ENCODE measurements around the gene KLHL13. TPM values are rescaled to one million over a fixed set of nuclear protein-coding genes. Genes with fewer than 3 reads are reported as not detected.
A peak's percentile ranks its signal among the peaks of the same experiment; 100 is the strongest.
"Not testable (repeated sequence)": the region's sequence is repeated elsewhere in the genome, so short reads cannot be mapped to it uniquely, and the experiment has no call there.

Gene KLHL13
- total RNA-seq, 1 experiment from 2014 or later, result 3.7 TPM

- in situ Hi-C loops (cut with HindIII; ENCODE audit: low pct_unique_long_range_greater_than_20kb, low sequenced_read_pairs), result no loop called here
- no peak for DNase-seq (ENCODE audit: low read depth, low spot score)
Observed at GRCh38 chrX:118022753-118023152, 93.9 kb downstream of the KLHL13 start.

DNA sequence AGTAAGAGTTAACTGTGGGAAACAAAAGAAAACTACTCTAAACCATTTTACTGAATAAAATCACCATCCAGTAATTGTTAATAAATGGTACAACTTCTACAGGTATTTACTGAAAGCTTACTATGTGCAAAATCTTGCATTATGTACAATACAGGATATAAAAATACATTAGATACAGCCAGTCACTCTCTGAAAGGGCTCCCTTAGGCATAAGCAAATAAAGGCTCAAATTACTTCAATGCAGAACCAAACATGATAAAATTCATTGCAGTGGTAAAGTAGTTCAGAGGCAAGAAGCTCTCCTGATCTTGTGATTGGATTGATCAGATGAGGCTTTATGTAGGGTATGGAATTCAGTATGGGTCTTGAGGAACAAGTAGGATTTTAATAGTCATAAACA is 100.2 kb downstream of the KLHL13 start:
- in situ Hi-C loops (cut with HindIII; ENCODE audit: low pct_unique_long_range_greater_than_20kb, low sequenced_read_pairs), result no loop called here
- DNase-seq (ENCODE audit: low read depth, low spot score), result no peak

DNA sequence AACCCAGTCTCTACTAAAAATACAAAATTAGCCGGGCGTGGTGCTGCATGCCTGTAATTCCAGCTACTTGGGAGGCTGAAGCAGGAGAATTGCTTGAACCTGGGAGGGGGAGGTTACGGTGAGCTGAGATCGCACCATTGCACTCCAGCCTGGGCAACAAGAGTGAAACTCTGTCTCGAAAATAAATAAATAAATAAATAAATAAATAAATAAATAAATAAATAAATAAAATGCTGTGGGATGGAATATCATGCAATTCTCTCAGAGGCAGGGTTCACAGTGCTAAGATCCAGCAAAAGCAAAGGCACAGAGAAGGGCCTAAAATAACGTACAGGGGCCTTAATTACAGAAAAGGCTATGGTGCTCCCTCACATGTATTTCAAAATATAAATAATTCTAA is 114.2 kb downstream of the KLHL13 start:
- in situ Hi-C loops (cut with HindIII; ENCODE audit: low pct_unique_long_range_greater_than_20kb, low sequenced_read_pairs); DNase-seq (ENCODE audit: low read depth, low spot score): not testable (repeated sequence)

GRCh38 chrX:118000518-118000917 is 116.1 kb downstream of the KLHL13 start:
- in situ Hi-C loops (cut with HindIII; ENCODE audit: low pct_unique_long_range_greater_than_20kb, low sequenced_read_pairs), result no loop called here
- no peak for DNase-seq (ENCODE audit: low read depth, low spot score)

GRCh38 chrX:117998171-117998570 is 118.4 kb downstream of the KLHL13 start:
- in situ Hi-C loops (cut with HindIII; ENCODE audit: low pct_unique_long_range_greater_than_20kb, low sequenced_read_pairs), result no loop called here
- DNase-seq (ENCODE audit: low read depth, low spot score), result no peak

- in situ Hi-C loops (cut with HindIII; ENCODE audit: low pct_unique_long_range_greater_than_20kb, low sequenced_read_pairs), result no loop called here
- peak; percentile 31 for DNase-seq (ENCODE audit: low read depth, low spot score)
Observed at GRCh38 chrX:117996918-117997480, 119.6 kb downstream of the KLHL13 start.

GRCh38 chrX:117996408-117996807 is 120.2 kb downstream of the KLHL13 start:
- DNase-seq (ENCODE audit: low read depth, low spot score), result no peak
- in situ Hi-C loops (cut with HindIII; ENCODE audit: low pct_unique_long_range_greater_than_20kb, low sequenced_read_pairs), result no loop called here

DNA sequence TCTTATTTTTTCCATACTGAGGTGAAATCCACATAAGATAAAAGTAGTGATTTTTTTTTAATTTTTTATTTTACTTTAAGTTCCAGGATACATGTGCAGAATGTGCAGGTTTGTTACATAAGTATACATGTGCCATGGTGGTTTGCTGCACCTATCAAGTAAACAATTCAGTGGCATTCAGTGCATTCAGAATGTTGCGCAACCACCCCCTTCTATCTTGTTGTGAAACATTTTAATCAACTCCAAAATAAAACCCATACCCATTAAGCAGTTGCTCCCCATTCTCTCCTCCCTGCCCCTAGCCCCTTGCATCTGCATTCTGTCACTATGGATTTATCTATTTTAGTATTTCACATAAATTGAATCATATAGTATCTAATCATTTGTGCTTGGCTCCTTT is 121.2 kb downstream of the KLHL13 start:
- in situ Hi-C loops (cut with HindIII; ENCODE audit: low pct_unique_long_range_greater_than_20kb, low sequenced_read_pairs), result no loop called here

GRCh38 chrX:117992192-117992723 is 124.4 kb downstream of the KLHL13 start:
- no peak for DNase-seq (ENCODE audit: low read depth, low spot score)

More for the DNA sequence above, 121.2 kb downstream of the KLHL13 start:
- DNase-seq (ENCODE audit: low read depth, low spot score), result no peak

DNA sequence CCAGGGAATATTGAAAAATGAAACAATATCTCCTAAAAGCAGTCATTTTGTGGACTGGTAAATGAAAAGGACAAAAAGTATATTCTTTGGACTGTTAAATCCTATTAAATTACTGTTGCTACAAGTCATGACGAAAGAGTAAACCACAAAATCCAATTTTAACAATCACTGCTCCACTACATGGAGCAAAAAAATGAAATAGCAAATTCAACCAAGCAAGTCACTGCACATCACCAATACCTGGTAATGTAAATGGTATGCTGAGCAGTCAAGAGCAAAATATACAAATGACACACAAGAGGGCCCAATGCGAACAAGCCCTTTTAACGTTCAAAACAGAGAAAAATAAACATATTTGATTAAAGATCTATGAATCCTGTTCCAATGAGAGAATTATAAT is 126.2 kb downstream of the KLHL13 start:
- DNase-seq (ENCODE audit: low read depth, low spot score), result no peak
- in situ Hi-C loops (cut with HindIII; ENCODE audit: low pct_unique_long_range_greater_than_20kb, low sequenced_read_pairs), result no loop called here

More at GRCh38 chrX:117992192-117992723, 124.4 kb downstream of the KLHL13 start:
- in situ Hi-C loops (cut with HindIII; ENCODE audit: low pct_unique_long_range_greater_than_20kb, low sequenced_read_pairs), result no loop called here

GRCh38 chrX:117989512-117989911 is 127.1 kb downstream of the KLHL13 start:
- in situ Hi-C loops (cut with HindIII; ENCODE audit: low pct_unique_long_range_greater_than_20kb, low sequenced_read_pairs), result no loop called here
- no peak for DNase-seq (ENCODE audit: low read depth, low spot score)

DNA sequence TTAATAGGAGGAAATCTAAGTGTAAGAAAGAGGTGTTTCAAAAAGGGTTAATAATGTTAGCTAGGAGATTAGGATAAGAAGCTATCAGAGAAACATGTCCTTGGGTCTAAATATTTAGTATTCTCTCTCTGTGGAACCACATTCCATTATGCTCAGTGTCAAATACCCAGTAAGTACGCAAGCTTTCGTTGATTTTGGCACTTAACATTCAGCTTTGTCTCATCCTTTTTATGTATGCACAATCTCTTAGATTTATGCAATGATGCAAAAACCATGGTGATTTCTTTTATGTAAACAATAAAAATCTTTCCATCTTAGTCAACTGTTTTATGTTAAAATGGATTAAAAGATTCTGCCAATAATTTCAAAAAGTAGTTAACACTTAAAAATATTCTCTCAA is 129.2 kb downstream of the KLHL13 start:
- in situ Hi-C loops (cut with HindIII; ENCODE audit: low pct_unique_long_range_greater_than_20kb, low sequenced_read_pairs), result no loop called here
- no peak for DNase-seq (ENCODE audit: low read depth, low spot score)

GRCh38 chrX:117985241-117985640 is 131.4 kb downstream of the KLHL13 start:
- in situ Hi-C loops (cut with HindIII; ENCODE audit: low pct_unique_long_range_greater_than_20kb, low sequenced_read_pairs), result no loop called here

GRCh38 chrX:117982694-117983392 is 133.8 kb downstream of the KLHL13 start:
- in situ Hi-C loops (cut with HindIII; ENCODE audit: low pct_unique_long_range_greater_than_20kb, low sequenced_read_pairs), result no loop called here
- DNase-seq (ENCODE audit: low read depth, low spot score), result no peak

More at GRCh38 chrX:117985241-117985640, 131.4 kb downstream of the KLHL13 start:
- peak; percentile 20 for DNase-seq (ENCODE audit: low read depth, low spot score)

DNA sequence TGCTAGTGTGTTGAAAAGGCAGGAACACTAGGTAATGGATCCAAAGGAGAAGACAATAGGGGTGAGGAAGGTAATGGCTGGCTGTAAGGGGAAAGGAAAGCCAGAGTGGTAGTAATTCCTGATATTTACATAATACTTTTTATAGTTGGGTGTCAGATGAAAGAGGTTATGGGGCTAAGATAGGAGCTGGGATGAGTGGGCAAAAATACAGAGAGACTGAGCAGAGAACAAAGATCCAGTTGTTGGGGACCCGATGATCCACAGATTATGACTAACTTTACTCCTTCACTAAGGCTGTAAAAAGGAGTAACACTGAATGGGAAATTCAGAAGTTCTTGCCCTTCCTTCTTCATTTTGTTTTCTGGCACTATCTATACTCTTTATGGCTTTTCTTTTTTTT is 138.2 kb downstream of the KLHL13 start:
- in situ Hi-C loops (cut with HindIII; ENCODE audit: low pct_unique_long_range_greater_than_20kb, low sequenced_read_pairs), result no loop called here
- no peak for DNase-seq (ENCODE audit: low read depth, low spot score)

DNA sequence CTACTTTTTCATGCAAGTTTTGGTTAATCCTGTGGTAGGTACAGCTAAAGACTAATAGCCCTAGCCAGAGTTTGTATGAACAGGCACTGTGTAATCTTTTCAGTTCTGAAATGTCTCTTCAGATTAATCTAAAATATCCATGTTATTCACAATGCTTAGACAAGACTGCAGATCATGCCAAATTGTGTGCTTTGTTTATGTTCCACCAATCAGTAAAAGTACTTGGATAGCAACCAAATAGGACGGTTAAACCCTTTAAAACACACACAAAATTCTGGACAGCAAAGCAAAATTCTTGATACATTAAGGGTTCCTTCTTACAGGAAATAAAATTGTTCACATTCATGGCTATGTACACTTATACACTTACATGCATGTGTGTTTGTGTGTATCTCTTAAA is 139.1 kb downstream of the KLHL13 start:
- in situ Hi-C loops (cut with HindIII; ENCODE audit: low pct_unique_long_range_greater_than_20kb, low sequenced_read_pairs), result no loop called here
- DNase-seq (ENCODE audit: low read depth, low spot score), result no peak

GRCh38 chrX:117973110-117973807 is 143.4 kb downstream of the KLHL13 start:
- DNase-seq (ENCODE audit: low read depth, low spot score), result no peak
- in situ Hi-C loops (cut with HindIII; ENCODE audit: low pct_unique_long_range_greater_than_20kb, low sequenced_read_pairs), result no loop called here

DNA sequence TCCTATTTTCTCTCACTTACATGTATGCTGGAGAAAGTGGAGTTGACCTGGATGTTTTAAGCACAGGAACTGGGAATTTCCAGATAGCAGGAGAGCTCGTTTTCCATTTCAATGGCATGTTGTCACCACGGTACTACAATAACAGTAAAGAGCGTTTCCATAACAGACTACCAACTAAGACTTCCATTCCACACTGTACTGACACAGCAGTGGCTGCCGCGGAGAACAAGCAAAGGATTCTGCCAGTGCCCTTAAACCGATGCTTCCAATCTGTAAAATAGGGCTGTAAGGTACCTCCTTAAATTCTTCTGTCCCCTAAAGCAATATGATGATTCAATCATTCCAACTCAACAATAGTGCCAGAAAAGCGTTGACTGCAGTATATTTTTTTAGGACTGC is 143.9 kb downstream of the KLHL13 start:
- no peak for DNase-seq (ENCODE audit: low read depth, low spot score)
- in situ Hi-C loops (cut with HindIII; ENCODE audit: low pct_unique_long_range_greater_than_20kb, low sequenced_read_pairs), result no loop called here

DNA sequence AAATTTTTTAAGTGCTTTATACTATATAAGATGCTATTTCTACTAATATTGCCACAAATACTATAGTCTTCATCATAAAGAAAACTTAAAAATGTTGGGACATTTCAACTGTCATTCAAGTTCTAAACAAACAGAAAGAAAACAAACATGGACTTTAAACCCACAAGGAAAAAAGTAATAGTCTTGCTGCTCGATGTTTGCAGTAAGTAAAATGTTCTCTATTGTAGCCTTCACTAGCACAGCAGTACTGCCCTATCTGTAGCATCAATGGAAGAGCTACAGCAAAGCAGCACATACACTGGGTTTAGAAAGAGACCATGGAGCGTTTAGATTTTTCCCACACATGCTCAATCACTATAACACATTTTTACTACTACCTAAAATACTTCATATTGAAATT is 146.8 kb downstream of the KLHL13 start:
- DNase-seq (ENCODE audit: low read depth, low spot score), result no peak
- in situ Hi-C loops (cut with HindIII; ENCODE audit: low pct_unique_long_range_greater_than_20kb, low sequenced_read_pairs), result no loop called here

All from SK-MEL-5 (cell line).